Measurements from ENCODE around the gene BSDC1.
"Not testable (repeated sequence)": the region's sequence is repeated elsewhere in the genome, so short reads cannot be mapped to it uniquely, and the experiment has no call there.

GRCh38 chr1:32441467-32441866 is 47.2 kb upstream of the BSDC1 start:
- TF ChIP-seq, protein P1, sequence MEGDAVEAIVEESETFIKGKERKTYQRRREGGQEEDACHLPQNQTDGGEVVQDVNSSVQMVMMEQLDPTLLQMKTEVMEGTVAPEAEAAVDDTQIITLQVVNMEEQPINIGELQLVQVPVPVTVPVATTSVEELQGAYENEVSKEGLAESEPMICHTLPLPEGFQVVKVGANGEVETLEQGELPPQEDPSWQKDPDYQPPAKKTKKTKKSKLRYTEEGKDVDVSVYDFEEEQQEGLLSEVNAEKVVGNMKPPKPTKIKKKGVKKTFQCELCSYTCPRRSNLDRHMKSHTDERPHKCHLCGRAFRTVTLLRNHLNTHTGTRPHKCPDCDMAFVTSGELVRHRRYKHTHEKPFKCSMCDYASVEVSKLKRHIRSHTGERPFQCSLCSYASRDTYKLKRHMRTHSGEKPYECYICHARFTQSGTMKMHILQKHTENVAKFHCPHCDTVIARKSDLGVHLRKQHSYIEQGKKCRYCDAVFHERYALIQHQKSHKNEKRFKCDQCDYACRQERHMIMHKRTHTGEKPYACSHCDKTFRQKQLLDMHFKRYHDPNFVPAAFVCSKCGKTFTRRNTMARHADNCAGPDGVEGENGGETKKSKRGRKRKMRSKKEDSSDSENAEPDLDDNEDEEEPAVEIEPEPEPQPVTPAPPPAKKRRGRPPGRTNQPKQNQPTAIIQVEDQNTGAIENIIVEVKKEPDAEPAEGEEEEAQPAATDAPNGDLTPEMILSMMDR (IDR thresholded peaks at IDR 0.05; ENCODE audit: low read length) = not testable (repeated sequence)
- TF ChIP-seq EZH2 (IDR thresholded peaks at IDR 0.05; ENCODE audit: borderline replicate concordance, low read length) = not testable (repeated sequence)

Measured in OCI-LY1 (cell line).